ENCODE measurements around the gene TMEM175.

TMEM175 gene

DNA sequence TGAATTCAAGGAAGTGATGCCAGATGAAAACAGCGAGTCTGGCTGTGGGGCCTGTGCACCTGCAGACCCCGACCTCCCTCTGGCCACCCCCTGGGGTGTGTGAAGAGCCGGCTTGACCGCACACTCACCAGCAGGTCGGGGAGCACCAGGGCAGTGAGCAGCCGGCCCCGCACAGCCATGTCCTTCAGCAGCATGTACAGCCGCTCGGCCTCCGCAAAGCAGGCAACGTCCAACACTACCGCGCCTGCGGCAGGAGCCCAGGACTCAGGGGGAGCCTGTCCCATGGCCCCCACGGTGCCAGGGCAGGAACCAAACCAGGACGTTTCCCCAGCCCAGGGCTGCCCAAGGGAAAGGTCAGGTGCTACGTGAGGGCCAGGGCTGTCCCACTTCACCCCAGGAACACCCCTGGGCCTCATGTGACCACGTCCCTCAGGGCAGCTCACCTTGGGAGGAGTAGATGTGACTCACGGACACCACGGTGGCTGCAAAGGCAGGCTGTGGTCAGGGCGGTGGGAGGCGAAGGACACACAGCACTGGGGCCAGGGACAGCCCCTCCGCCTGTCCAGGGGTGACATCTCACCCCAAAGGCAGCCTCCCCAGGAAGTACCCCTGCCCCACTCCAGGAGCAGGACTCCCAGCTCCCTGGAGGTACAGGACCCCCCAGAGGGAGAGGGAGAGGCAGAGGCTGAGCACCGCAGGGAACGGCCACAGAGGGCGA, 32.9 kb downstream of the TMEM175 start:
- ChIA-PET POLR2A (interaction anchor here (2.6 kb wide), 1 partner anchor 22 kb away, joined by 6 read pairs; the partner anchor contains the start of gene IDUA), CTCF (no interaction called here)
- DNase-seq (ENCODE audit: extremely low spot score) = no peak
- TF ChIP-seq FOXM1 (IDR thresholded peaks at IDR 0.05; ENCODE audit: borderline replicate concordance) = no peak

DNA sequence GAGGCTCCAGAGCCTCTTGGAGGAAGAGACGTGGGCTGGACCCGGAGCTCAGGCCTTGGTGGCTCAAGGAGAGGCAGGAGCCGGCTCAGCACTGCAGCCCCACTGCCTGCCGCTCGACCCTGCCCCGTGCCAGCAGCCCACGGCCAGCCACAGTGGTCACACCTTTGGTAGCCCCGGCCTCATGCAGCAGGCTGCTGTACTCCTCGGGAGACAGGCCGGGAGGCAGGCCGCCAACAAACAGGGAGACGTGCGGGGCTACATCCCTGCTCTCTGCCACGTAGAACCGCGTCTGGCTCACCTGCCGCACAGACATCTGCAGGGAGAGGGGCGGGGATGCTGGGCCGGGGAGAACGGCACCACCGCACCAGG, 33.5 kb downstream of the TMEM175 start:
- POLR2A ChIA-PET = no interaction called here
- DNase-seq (ENCODE audit: extremely low spot score) = no peak
- TF ChIP-seq FOXM1 (IDR thresholded peaks at IDR 0.05; ENCODE audit: borderline replicate concordance) (no peak), ARNT (IDR thresholded peaks at IDR 0.05) (no peak), SUZ12 (IDR thresholded peaks at IDR 0.05) (no peak)
- CTCF ChIA-PET = no interaction called here

DNA sequence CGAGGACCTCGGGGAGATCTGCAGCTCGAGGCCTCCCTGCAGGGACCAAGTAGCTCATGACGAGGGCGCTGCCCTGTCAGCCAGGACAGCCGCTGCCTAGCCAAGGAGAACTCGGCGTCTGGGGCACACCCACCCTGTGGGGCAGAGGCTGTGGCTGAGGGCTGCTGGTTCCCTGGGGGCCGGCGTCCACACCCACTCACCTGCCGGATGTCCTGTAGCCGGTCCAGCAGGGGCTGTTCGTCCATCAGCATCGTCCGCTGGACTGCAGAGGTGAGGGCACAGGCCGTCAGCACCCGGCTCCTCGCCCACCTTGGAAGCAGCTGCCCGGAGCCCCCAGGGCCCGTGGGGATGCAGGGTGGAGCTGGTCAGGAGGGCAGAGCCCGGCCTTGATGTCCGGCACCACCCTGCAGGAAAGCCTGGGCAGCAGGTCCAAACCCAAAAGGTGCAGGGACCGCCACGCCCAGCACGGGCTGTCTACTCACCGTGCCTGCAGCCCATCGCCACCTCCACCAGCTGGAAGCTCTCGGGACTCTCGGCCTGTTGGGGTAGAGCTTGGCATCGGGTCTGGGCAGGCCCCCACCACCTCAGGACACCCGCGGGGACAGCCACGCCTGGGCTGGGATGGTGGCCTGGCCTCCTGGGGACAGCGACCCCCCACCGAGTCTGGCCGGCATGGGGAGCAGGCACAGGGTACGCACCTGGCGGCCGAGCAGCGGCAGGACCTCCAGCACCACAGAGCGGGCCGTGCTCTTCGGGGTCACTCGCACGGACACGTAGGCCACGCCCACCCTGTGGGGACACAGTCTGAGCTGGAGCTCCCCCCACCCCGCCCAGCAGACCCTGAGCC, 34.2 kb downstream of the TMEM175 start:
- CTCF ChIA-PET = no interaction called here
- no peak for TF ChIP-seq LEF1 (IDR thresholded peaks at IDR 0.05; ENCODE audit: borderline replicate concordance)
- no peak for TF ChIP-seq CTBP1 (IDR thresholded peaks at IDR 0.05; ENCODE audit: borderline replicate concordance)
- no peak for TF ChIP-seq TARDBP (IDR thresholded peaks at IDR 0.05)
- no peak for TF ChIP-seq FOXK2 (IDR thresholded peaks at IDR 0.05)
- no peak for TF ChIP-seq L3MBTL2 (conservative IDR thresholded peaks at IDR 0.05)
- TF ChIP-seq ZNF384 (IDR thresholded peaks at IDR 0.05) = no peak
- TF ChIP-seq SUZ12 (IDR thresholded peaks at IDR 0.05) = no peak
- DNase-seq (ENCODE audit: extremely low spot score) = no peak
- POLR2A ChIA-PET = no interaction called here

DNA sequence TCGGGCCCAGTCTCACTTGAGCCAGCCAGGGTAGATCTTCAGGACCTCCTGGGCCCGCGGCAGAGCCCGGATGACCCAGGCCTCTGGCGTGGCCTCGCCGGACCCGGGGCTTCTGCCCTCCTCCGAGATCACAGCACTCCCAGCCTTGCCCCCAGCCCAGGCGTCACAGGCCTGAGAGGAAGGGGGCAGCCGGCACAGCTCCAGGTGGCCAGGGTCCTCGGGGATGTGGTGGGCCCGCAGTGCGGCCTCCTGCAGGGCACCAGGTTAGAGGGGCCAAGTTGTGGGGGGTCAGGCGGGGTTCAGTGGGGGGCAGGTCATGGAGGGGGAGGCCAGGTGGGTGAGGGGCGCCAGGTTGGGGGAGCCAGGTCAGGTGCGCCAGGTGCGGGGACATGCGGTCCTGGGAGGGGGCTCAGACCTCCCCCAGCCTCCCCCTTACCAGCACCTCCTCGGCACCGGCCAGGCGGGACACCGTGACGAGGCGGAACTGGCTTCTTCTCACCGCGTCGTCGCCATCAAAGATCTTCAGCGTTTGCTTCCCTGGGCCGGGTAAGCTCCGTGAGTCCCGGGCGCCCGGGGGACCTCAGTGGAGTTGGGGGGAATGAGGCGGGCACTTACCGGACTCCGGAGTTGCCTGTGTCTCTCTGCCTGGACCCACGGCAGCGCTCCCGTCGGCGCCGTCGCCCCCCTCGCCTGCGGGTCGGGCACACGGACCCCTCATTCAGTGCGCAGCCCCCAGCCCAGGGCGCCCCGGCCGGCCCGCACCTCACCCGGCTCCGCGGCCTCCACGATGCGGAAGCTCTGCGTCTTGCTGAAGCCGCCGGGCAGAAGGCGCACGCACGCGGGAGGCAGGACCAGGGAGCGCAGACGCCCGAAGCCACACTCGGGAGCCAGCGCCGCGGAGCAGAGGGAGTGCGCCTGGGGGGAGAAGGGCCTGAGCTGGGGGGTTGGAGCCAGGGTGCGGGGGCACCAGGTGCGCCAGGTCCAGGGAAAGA, 35.1 kb downstream of the TMEM175 start:
- DNase-seq (ENCODE audit: extremely low spot score) = no peak
- TF ChIP-seq SP1 (IDR thresholded peaks at IDR 0.05) (no peak), CTBP1 (IDR thresholded peaks at IDR 0.05; ENCODE audit: borderline replicate concordance) (no peak), ZNF384 (IDR thresholded peaks at IDR 0.05) (no peak), LEF1 (IDR thresholded peaks at IDR 0.05; ENCODE audit: borderline replicate concordance) (no peak), ARNT (IDR thresholded peaks at IDR 0.05) (no peak)
- POLR2A ChIA-PET = no interaction called here

DNA sequence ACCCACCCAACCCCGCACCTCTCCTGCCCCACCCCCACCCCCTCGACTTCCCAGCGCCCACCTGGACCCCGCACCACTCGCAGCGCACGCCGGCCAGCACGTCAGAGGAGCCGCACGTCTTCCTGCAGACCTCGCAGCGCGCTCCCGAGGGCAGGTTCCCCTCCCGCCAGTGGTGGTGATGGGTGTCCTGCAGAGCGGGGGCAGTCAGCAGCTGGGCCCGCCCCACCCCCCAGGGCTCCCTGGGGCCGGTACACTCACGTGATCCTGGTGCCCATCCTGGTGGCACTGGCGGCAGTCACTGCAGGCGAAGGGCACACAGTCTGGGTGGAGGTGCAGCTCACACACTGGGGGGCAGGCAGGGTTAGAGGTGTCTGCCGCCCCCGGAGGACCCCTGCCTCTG, 36.0 kb downstream of the TMEM175 start:
- TF ChIP-seq, protein P1, sequence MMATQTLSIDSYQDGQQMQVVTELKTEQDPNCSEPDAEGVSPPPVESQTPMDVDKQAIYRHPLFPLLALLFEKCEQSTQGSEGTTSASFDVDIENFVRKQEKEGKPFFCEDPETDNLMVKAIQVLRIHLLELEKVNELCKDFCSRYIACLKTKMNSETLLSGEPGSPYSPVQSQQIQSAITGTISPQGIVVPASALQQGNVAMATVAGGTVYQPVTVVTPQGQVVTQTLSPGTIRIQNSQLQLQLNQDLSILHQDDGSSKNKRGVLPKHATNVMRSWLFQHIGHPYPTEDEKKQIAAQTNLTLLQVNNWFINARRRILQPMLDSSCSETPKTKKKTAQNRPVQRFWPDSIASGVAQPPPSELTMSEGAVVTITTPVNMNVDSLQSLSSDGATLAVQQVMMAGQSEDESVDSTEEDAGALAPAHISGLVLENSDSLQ (IDR thresholded peaks at IDR 0.05) = no peak
- no peak for TF ChIP-seq ELF4 (IDR thresholded peaks at IDR 0.05)
- TF ChIP-seq FOXA1 (IDR thresholded peaks at IDR 0.05) = no peak
- no peak for TF ChIP-seq FOXK2 (IDR thresholded peaks at IDR 0.05)
- TF ChIP-seq SP1 (IDR thresholded peaks at IDR 0.05) = no peak
- no peak for TF ChIP-seq ZNF384 (IDR thresholded peaks at IDR 0.05)
- no peak for TF ChIP-seq L3MBTL2 (conservative IDR thresholded peaks at IDR 0.05)
- no peak for DNase-seq (ENCODE audit: extremely low spot score)
- CTCF ChIA-PET = no interaction called here
- POLR2A ChIA-PET = interaction anchor here (0.7 kb wide), 1 partner anchor 47 kb away, joined by 3 read pairs; no protein-coding TSS in a partner anchor

More for the DNA sequence above, 35.1 kb downstream of the TMEM175 start:
- CTCF ChIA-PET = no interaction called here

DNA sequence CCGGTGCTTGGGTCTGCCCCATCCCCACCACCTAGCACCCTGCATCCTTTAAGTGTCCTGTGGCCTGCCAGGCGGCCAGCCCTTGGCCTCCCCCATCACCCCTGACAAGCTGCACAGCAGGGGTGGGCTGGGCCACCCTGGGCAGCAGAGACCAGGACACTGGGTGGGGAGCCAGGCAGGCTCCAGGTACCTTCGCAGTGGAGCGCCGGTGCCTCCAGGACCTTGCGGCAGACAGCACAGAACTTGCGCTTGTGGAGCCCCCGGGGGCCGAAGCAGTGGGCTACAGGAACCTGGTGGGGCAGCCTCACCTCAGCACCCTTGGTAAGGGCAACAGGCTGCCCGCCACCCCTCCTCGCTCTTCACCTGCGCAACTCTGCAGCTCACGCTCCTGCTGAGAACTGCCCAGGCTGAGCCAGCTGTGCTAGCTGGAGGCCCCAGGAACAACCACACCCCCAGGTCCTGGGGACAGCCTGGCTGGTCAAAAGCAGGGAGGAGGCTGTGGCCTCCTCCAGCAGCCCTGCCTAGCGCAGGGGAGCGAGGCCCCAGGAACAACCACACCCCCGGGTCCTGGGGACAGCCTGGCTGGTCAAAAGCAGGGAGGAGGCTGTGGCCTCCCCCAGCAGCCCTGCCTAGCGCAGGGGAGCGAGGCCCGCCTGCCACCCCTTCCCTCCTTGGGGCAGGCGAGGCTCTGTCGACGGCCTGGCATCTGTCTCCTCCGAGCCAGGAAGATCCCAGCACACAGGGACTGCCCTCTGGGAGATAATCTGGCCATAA, 36.5 kb downstream of the TMEM175 start:
- POLR2A ChIA-PET = interaction anchor here (0.7 kb wide), 1 partner anchor 48 kb away, joined by 3 read pairs; no protein-coding TSS in a partner anchor
- TF ChIP-seq, protein P1 (IDR thresholded peaks at IDR 0.05) = no peak
- TF ChIP-seq ELF4 (IDR thresholded peaks at IDR 0.05) (no peak), FOXM1 (IDR thresholded peaks at IDR 0.05; ENCODE audit: borderline replicate concordance) (no peak), FOXA1 (IDR thresholded peaks at IDR 0.05) (no peak), CTBP1 (IDR thresholded peaks at IDR 0.05; ENCODE audit: borderline replicate concordance) (no peak)
- DNase-seq (ENCODE audit: extremely low spot score) = no peak
- CTCF ChIA-PET = no interaction called here

Data from HEK293T (cell line).